Spinal cord (tissue), 10 donors: ENCODE results near the gene POMGNT2. TPM values are rescaled to one million over a fixed set of nuclear protein-coding genes. Genes with fewer than 3 reads are reported as not detected.

Experiments
- DNase-seq, 6 donors: peaks; one replicate each; pipeline versions ENCODE4 v3.0.0 to v3.0.0-alpha.2; 2013 to 2015; ENCODE audit warnings: low spot score in 6 of 6, low read depth in 4 of 6
- H3K27ac ChIP-seq: one replicate; pipeline ENCODE4 v1.5.1; 2013; ENCODE audit warnings: low read depth, low read length, control low read depth
- H3K27me3 ChIP-seq: one replicate; pipeline ENCODE4 v1.6.1; 2013; ENCODE audit warnings: low read length; ENCODE audit not compliant: control insufficient read depth, insufficient read depth
- H3K36me3 ChIP-seq: one replicate; pipeline ENCODE4 v1.6.1; 2013; ENCODE audit warnings: low read length; ENCODE audit not compliant: control insufficient read depth, insufficient read depth
- H3K4me1 ChIP-seq: one replicate; pipeline ENCODE4 v1.6.1; 2013; ENCODE audit warnings: low read length; ENCODE audit not compliant: control insufficient read depth, insufficient read depth
- H3K4me3 ChIP-seq: one replicate; pipeline ENCODE4 v1.5.1; 2013; ENCODE audit warnings: low read depth, low read length, control low read depth
- H3K9me3 ChIP-seq: one replicate; pipeline ENCODE4 v1.6.1; 2013; ENCODE audit warnings: low read length; ENCODE audit not compliant: control insufficient read depth, insufficient read depth
- WGBS: methylation state at CpG from one replicate; pipeline ENCODE4 v1.1.5; 2013; ENCODE audit warnings: missing lambda C conversion rate; ENCODE audit not compliant: insufficient coverage; 5-methylcytosine and 5-hydroxymethylcytosine counted together
- polyA plus RNA-seq, 2 donors: library from polyadenylated mRNA; unstranded; fragments of 120-200 nt; gene quantifications; one replicate each; pipeline ENCODE4 v1.2.1, GENCODE V29; 2013; ENCODE audit not compliant: insufficient read length in 2 of 2
- total RNA-seq, 2 donors: library from RNA; depleted of rRNA in 1 of 2; stranded (reverse); fragments of 120-200 nt in 1 of 2; fragments of >200 nt in 1 of 2; gene quantifications; one replicate each; pipeline versions ENCODE4 v1.2.3 to v1.2.4, GENCODE V29; 2013 to 2014
- donor health status: healthy.

The POMGNT2 gene
- total and polyA plus RNA-seq, 4 donors = 21.0 to 44.4 (median 38.8) TPM

DNA sequence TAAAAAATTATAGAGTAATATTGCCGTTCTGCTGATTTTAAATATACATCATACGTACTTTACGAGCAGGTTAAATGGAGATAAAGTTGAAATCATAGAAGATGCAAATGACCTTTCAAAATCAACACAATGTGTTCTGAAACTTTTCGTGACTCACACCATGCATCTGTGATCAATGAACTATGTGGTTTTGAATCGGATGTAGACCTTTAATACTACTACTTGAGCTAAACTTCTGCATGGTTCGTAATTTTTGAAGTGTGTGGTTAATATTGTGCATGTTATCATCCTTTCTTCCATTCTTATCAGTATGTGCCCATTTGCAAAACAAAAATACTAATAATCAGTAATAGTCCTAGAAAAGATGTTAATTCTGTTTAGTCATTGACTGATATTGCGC is 67.9 kb downstream of the POMGNT2 start:
- no peak for DNase-seq
- H3K4me3 ChIP-seq = no peak overlapping the region
- no CpG with 5 or more reads among the region's 7 CpGs for WGBS
- no peak overlapping the region for H3K27ac ChIP-seq
- no peaks in the 10 kb centered on the region for H3K9me3 ChIP-seq
- H3K27me3 ChIP-seq = no peaks in the 10 kb centered on the region
- peaks cover 5% of the 10 kb centered on the region for H3K36me3 ChIP-seq
- peaks cover 12% of the 10 kb centered on the region for H3K4me1 ChIP-seq

- Histone ChIP-seq H3K4me1 (peaks cover 12% of the 10 kb centered on the region), H3K9me3 (no peaks in the 10 kb centered on the region), H3K27me3 (no peaks in the 10 kb centered on the region), H3K27ac (no peak overlapping the region), H3K36me3 (peaks cover 13% of the 10 kb centered on the region), H3K4me3 (no peak overlapping the region)
- no peak for DNase-seq
- WGBS = 76% methylated on average over 9 of the region's 9 CpGs
Measured at GRCh38 chr3:43036621-43037423, 69.1 kb downstream of the POMGNT2 start.

DNA sequence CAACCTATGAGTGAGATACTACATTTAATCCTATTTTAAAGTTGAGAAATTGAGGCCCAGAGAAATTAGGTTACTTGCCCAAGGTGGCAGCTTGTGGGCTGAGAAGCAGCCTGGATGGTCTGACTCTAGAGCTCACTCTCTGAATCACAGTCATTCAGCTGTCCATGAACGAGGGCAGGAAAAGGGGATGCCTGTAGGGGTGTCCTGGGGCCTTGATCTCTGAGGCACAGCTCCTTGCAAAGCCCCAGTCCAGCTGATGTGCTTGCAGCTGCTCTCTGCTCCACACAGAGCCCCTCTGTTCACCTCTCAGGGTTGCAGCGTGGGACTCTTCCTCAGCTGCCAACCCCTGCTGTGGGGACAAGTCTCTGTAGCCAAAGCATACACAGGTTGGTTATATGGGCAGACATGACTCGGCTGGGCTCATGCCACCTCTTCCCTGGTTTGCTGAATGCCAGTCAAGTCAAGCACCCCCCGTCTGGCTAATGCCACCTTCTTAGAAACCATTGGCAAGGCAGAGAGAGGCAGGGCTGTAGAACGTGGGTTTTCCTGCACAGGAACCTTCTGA is 70.0 kb downstream of the POMGNT2 start:
- H3K4me3 ChIP-seq = no peak overlapping the region
- no peak overlapping the region for H3K27ac ChIP-seq
- peak in 3 of 6 donors; percentile 15 to 57 (median 30) for DNase-seq
- H3K36me3 ChIP-seq = peaks cover 13% of the 10 kb centered on the region
- WGBS = 43% methylated on average over 5 of the region's 5 CpGs
- H3K27me3 ChIP-seq = no peaks in the 10 kb centered on the region
- H3K4me1 ChIP-seq = peaks cover 12% of the 10 kb centered on the region
- no peaks in the 10 kb centered on the region for H3K9me3 ChIP-seq

DNA sequence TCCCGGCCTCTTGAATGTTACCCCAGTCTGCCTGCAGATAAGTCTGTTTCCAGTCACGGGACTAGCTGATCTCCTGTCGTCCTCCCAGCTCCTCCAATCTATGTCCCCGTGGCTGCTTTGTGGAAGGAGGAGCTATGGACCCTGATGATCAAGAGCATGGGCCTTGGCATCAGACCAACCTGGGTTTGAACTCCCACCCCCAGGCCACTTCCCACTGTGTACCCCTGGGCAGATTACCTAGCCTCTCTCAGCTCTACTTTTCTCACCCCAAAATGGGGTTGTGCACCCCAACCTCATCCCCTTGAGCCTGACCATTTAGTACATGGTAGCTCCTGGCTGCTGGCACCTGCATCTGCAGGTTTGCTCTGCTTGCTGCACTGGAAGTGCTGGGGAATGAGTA is 71.0 kb downstream of the POMGNT2 start:
- WGBS = 93% methylated on average over 4 of the region's 4 CpGs
- no peak for DNase-seq
- peaks cover 13% of the 10 kb centered on the region for H3K36me3 ChIP-seq
- H3K9me3 ChIP-seq = no peaks in the 10 kb centered on the region
- H3K4me3 ChIP-seq = no peak overlapping the region
- peaks cover 12% of the 10 kb centered on the region for H3K4me1 ChIP-seq
- no peak overlapping the region for H3K27ac ChIP-seq
- H3K27me3 ChIP-seq = no peaks in the 10 kb centered on the region

GRCh38 chr3:43034200-43034599 is 71.7 kb downstream of the POMGNT2 start:
- H3K4me3 ChIP-seq = no peak overlapping the region
- H3K27ac ChIP-seq = no peak overlapping the region
- no peaks in the 10 kb centered on the region for H3K27me3 ChIP-seq
- no peaks in the 10 kb centered on the region for H3K9me3 ChIP-seq
- H3K4me1 ChIP-seq = peaks cover 12% of the 10 kb centered on the region
- peaks cover 13% of the 10 kb centered on the region for H3K36me3 ChIP-seq
- WGBS = 67% methylated on average over 4 of the region's 4 CpGs
- no peak for DNase-seq

DNA sequence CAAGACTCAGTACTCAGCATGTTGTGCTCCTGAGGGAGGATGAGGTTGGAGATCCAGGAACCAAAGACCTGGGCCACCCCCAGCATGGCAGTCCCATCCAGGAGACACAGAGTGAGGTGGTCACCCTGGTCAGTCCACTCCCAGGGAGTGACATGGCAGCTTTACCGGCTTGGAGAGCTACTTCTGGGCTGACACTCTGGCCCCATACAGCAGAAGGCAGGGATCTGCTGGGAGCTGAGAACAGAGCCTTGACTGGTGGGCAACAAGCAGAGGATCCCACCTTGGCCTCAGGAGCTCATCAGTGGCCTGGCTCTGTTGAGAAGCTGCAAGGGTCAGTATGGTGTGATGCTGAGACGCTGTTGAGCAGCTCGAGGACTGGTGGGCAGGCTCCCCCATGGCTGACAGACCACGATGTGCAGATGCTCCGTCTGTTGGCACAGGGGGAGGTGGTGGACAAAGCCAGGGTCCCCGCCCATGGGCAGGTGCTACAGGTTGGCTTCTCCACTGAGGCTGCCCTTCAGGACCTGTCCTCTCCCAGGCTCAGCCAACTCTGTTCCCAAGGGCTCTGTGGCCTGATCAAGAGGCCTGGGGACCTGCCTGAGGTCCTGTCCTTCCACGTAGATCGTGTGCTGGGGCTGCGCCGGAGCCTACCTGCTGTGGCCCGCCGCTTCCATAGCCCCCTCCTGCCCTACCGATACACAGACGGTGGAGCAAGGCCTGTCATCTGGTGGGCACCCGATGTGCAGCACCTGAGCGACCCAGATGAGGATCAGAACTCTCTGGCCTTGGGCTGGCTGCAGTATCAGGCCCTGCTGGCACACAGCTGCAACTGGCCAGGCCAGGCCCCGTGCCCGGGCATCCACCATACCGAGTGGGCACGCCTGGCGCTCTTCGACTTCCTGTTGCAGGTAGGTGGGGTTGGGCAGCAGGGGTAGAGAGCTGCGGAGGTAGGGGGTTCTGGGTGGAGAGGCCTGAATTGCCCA is 72.9 kb downstream of the POMGNT2 start:
- Histone ChIP-seq H3K27me3 (no peaks in the 10 kb centered on the region), H3K4me3 (no peak overlapping the region), H3K27ac (no peak overlapping the region), H3K9me3 (no peaks in the 10 kb centered on the region), H3K4me1 (peaks cover 12% of the 10 kb centered on the region), H3K36me3 (peaks cover 13% of the 10 kb centered on the region)
- 95% methylated on average over 20 of the region's 23 CpGs for WGBS
- no peak for DNase-seq

GRCh38 chr3:43031889-43032545 is 73.9 kb downstream of the POMGNT2 start:
- Histone ChIP-seq H3K27me3 (no peaks in the 10 kb centered on the region), H3K36me3 (peaks cover 13% of the 10 kb centered on the region), H3K9me3 (no peaks in the 10 kb centered on the region), H3K27ac (no peak overlapping the region), H3K4me3 (no peak overlapping the region), H3K4me1 (peaks cover 12% of the 10 kb centered on the region)
- 92% methylated on average over 16 of the region's 16 CpGs for WGBS
- no peak for DNase-seq

DNA sequence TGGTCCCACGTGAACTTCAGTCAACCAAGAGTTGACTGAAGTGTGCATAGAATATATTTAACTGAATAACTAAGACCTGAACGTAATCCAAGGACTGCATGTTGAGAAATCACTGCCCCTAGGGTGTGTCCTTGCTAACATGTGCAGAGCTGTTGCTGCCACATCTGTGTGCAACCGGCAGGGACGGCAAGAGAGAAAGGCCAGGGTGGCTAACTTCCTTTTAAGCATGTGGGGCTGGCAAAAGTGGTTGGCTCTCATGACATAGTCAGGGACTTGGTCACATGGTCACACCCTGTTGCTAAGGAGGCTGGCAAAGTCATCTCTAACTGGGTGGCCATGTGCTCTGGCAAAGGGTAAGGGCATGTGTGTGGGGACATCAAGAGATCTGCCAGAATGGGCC is 74.4 kb downstream of the POMGNT2 start:
- 46% methylated on average over 4 of the region's 4 CpGs for WGBS
- DNase-seq = peak in 1 of 6 donors; percentile 13
- H3K36me3 ChIP-seq = peaks cover 13% of the 10 kb centered on the region
- H3K9me3 ChIP-seq = no peaks in the 10 kb centered on the region
- H3K27me3 ChIP-seq = no peaks in the 10 kb centered on the region
- peaks cover 12% of the 10 kb centered on the region for H3K4me1 ChIP-seq
- no peak overlapping the region for H3K27ac ChIP-seq
- H3K4me3 ChIP-seq = no peak overlapping the region
